AG09319 (cell line): ENCODE measurements around the gene AURKAIP1.

Experiments used
- DNase-seq: peaks from one replicate; pipeline ENCODE4 v3.0.0-alpha.2; 2010; ENCODE audit warnings: low read depth; ENCODE audit errors: extremely low read depth
- TF ChIP-seq, protein P1 (sequence below): IDR thresholded peaks from 2 replicates; pipeline ENCODE4 v1.5.1; 2011; ENCODE audit warnings: low read depth, mild to moderate bottlenecking, inconsistent platforms, low read length, moderate library complexity

Gene AURKAIP1

DNA sequence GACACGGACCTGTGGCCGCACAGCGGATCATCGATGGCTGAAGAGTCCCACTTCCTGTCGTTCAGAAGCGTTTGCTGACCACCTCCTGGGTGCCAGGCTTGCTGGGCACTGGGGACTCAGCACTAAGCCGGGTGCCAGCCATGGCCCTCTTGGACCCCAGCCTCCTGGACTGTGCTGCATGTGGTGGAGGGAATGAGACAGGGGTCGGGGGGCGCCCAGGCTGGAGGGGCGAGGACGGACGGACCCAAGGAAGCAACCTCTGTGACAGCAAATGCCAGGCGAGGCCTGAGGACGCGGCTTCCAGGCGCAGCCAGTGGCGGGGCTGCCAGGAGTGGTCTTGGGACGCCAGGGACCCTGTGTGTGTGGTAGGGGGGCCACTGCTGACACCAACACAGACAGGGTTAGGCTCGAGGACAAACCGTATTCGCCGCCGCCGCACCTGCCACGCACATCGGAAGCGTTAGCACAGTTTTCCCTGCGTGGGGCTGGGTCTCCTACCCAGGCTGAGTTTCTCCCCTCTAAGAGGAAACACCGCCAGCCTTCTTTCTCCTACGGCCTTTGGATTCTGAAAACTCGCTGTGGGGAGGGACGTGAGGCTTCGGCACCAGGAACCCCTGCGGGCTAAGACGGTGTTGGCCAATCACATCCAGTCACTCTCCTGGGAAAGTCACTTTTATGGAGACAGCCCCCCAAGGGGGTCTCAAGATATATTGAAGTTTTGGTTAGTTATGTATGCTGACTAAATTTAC, 13.6 kb downstream of the AURKAIP1 start:
- TF ChIP-seq, protein P1, sequence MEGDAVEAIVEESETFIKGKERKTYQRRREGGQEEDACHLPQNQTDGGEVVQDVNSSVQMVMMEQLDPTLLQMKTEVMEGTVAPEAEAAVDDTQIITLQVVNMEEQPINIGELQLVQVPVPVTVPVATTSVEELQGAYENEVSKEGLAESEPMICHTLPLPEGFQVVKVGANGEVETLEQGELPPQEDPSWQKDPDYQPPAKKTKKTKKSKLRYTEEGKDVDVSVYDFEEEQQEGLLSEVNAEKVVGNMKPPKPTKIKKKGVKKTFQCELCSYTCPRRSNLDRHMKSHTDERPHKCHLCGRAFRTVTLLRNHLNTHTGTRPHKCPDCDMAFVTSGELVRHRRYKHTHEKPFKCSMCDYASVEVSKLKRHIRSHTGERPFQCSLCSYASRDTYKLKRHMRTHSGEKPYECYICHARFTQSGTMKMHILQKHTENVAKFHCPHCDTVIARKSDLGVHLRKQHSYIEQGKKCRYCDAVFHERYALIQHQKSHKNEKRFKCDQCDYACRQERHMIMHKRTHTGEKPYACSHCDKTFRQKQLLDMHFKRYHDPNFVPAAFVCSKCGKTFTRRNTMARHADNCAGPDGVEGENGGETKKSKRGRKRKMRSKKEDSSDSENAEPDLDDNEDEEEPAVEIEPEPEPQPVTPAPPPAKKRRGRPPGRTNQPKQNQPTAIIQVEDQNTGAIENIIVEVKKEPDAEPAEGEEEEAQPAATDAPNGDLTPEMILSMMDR, result no peak
- DNase-seq, result no peak

DNA sequence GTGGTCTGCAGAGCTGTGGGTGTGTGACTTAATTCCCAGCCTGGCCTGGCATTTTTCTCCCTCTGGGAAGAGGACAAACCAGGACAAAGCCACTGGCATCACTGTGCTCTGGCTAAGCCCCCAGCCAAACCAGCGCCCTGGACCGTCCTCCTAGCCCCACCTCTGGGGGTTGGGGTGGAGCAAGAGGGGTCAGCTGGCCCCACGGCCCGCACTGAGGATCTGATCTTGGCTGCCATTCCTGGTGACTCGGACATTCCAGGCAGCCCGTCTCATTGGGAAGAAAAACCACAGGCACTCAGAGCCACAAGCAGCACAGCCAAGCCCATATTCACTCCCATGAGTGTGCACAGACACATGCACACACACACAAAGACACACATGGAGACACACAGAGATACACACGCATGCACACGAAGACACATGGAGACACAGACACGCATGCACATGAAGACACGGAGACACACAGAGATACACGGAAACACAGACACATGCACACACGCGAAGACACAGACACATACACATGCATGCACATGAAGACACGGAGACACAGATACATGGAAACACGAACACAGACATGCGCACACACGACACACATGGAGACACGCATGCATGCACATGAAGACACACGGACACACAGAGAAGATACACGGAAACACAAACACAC, 14.4 kb downstream of the AURKAIP1 start:
- peak; percentile 89 for DNase-seq
- TF ChIP-seq, protein P1, result no peak

DNA sequence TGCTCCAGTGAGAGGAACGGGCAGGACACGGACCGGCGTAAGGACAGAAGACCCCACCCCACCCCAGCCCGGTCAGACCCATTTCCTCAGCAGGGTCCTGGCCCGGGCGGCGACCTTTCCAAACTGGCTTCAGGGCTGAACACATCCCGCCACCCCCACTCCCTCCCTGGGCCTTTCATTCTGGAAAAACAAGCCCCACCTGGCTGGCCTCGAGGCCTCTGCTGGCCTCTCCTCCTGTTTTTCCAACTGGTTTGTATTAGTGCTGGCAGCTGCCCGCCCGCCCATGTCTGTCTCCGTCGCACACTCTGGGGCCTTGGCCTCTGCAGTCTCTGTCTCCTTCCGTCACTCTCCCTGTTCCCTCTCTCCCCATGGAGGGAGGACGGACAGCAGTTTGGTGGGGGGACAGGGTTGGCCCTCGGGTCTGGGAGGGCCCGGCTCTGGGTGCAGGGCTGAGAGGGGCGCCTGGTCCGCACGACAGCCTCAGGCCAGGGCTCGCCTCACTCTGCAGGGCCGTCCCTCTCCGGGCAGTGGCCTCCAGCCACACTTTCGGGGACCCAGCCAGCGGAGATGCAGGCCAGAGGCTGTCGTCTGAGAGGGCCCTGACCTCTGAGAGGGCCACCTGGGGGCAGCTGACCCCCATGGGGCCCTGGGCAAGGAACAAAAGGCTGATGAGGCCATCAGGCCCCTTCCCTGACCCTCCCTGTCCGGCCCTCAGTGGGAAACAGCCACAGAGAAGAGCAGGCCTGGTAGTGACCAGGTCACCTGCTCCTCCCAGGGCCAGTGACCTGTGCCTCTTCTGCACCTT, 15.1 kb downstream of the AURKAIP1 start:
- TF ChIP-seq, protein P1, result no peak
- DNase-seq, result peak; percentile 80

DNA sequence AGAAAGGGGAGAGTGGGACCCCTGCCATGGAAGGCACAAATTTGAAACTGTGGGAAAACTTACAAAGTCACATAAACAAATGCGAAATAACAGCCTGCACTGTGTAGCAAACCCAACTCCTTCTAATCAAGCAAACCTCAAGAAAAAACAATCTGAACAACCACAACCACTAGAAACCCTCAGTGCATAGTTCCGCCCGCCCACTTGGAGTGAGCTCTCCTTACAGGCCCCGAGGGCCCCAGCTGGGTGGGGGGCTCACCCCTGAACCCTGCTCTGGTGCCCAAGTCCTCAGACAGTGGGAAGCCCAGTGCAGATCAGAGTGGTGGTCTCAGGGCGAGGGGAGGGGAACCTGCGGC, 15.7 kb downstream of the AURKAIP1 start:
- TF ChIP-seq, protein P1, result no peak
- peak; percentile 74 for DNase-seq

DNA sequence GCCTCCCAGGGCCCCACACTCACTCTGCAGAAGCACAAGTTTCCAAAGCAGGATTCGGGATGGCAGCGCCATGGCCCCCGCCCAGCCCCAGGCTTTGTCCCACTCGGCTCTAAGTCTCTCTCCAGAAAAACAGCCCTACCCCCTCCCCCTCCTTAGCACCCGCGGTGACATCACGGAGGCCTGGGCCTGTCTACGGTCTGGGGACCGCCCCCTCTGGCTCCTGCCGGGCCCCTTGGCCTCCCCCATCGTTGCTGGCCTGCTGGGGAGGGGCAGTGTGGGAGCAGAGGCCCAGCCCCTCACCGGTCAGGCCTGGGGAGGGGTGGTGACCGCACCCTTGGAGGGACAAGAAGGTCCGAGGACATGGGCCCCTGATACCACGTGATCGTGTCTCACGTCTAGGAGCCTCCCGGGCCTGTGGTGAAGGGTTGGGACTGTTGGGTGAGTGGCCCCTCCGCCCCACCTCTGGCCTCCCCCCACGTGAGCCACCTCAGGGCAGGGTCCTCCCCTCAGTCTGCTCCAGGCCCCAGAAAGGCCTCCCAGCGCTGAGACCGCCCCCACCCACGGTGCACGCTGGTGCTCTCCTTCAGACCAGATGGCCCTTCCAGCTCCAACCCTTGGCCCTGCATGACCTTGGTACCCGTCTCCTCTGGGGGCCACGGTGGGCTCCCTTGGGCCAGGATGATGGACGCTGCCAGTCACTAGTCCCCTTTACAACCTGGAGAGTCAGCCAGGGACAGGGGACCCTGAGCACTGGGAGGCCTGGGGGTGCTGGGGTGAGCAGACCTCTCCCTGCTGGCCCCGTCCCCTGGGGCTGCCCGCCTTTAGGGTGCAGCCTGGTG, 16.4 kb downstream of the AURKAIP1 start, which contains the start of gene MXRA8:
TSS of gene MXRA8 (minus strand) at position 123 of the 839 bp plus-strand sequence. CDS start at position 72, 51 bp downstream.
- TF ChIP-seq, protein P1, result no peak

DNA sequence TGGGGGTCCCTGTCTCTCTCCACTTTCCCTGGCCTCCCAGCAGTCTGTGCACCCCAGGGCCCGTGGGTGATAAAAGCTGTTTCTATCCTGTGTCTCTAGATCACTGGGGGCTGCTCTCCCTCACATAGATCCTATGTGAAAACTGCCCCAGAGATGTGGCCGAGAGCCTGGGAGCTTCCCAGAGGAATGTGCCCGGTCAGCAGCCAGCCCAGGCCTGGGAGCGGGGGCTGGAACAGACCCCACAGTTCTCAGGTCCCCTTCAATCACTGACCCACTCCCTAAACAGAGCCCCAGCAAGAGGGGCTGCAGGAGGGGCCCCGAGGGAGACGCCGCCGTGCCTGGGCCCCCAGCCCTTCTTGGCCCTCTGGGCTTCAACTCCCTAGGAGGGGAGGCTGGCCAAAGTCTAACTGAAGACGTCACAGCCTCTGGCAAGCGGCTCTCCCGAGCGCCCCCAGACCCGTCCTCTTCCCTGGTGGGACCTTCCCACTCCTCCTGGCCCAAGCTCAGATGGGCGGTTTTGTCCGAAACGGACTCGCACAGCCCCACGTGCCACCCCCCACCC, 17.1 kb downstream of the AURKAIP1 start:
- no peak for DNase-seq
- TF ChIP-seq, protein P1, result no peak

More for the DNA sequence above, 16.4 kb downstream of the AURKAIP1 start, which contains the start of gene MXRA8:
- peak; percentile 84 for DNase-seq
